ENCODE measurements around the gene ARHGAP6.

DNA sequence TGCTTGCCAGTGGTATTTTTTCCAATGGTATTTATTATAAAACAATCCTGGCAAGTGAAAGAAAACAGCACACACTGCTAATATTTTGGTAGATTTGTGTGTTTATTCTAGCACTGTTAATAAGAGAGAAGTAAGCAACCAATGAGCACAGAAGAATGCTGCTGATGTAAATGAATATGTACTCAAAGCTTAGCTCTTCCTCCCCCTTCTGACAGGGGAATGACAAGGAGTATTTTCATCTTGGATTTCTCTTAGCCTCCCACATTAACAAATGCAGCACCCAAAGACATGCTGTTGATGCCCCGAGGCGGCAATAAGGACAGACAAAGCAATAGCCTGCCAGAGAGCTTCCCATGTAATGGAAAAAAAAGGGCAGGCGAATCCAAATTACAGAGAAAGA, 18.6 kb downstream of the ARHGAP6 start:
- TF ChIP-seq EZH2 (IDR thresholded peaks at IDR 0.05): no peak
- TF ChIP-seq, protein P1, sequence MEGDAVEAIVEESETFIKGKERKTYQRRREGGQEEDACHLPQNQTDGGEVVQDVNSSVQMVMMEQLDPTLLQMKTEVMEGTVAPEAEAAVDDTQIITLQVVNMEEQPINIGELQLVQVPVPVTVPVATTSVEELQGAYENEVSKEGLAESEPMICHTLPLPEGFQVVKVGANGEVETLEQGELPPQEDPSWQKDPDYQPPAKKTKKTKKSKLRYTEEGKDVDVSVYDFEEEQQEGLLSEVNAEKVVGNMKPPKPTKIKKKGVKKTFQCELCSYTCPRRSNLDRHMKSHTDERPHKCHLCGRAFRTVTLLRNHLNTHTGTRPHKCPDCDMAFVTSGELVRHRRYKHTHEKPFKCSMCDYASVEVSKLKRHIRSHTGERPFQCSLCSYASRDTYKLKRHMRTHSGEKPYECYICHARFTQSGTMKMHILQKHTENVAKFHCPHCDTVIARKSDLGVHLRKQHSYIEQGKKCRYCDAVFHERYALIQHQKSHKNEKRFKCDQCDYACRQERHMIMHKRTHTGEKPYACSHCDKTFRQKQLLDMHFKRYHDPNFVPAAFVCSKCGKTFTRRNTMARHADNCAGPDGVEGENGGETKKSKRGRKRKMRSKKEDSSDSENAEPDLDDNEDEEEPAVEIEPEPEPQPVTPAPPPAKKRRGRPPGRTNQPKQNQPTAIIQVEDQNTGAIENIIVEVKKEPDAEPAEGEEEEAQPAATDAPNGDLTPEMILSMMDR (IDR thresholded peaks at IDR 0.05): no peak
- no peak for TF ChIP-seq EZH2phosphoT487 (IDR thresholded peaks at IDR 0.05)

All from neural progenitor cell (in vitro differentiated cells).